Choroid plexus epithelial cell (primary cell): ENCODE data around the gene ADGRG1.

Source experiments
- DNase-seq: peaks from one replicate; pipeline ENCODE4 v3.0.0-alpha.2; 2010; ENCODE audit warnings: low read depth
- H3K4me3 ChIP-seq: 2 replicates; pipeline ENCODE4 v1.5.1; 2011; ENCODE audit warnings: low read depth, mild to moderate bottlenecking, control low read depth, low read length, moderate library complexity
- CTCF ChIP-seq: conservative IDR thresholded peaks from 2 replicates; pipeline ENCODE4 v1.5.1; 2011; ENCODE audit warnings: low read depth, mild to moderate bottlenecking, control low read depth, inconsistent platforms, low read length, moderate library complexity

Gene ADGRG1

DNA sequence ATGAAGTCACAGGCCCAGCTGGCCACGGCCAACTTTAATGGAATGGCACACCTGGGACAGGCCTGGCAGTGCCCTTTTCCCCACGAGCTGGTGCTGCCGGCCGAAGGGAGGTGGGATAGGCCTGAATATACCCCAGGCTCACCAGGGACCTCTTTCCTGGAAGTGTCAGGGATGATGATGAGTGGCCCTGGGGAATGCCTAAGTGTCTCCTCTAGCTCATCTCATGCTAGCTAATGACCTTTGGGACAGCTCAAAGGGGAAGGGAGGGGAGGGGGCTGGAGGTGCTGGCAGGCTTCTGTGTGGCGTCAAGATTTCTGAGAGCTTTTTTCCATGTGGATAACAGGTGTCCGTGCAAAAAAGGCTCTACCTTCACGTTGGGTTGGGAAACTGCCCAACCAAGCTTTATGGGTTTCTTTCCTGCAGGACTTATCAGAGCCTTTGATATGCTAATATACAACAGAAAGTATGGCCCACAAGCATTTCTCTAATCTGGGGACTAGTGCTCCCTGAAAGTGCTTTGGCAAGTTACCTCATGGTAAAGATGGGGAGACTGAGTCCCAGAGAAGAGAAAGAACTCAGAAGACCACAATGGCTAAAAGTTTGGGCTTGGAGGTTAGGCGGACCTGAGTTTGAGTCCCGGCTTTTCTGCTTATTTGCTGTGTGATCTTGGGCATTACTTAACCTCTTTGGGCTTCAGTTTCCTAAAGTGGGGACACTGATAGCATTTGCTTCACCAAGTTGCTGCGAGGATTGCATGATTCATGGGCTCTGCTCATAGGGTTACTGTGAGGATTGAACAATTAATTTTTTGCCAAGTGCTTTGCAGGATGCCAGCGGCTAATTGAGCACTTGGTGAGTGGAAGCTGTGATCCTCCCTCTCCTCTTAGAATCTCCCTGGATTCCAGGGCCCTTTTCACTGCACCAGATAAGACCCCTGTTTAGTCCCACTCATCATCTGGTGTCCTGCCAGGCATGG, 14.0 kb downstream of the ADGRG1 start:
- no peak for DNase-seq
- no peak overlapping the region for H3K4me3 ChIP-seq
- no peak for TF ChIP-seq CTCF

DNA sequence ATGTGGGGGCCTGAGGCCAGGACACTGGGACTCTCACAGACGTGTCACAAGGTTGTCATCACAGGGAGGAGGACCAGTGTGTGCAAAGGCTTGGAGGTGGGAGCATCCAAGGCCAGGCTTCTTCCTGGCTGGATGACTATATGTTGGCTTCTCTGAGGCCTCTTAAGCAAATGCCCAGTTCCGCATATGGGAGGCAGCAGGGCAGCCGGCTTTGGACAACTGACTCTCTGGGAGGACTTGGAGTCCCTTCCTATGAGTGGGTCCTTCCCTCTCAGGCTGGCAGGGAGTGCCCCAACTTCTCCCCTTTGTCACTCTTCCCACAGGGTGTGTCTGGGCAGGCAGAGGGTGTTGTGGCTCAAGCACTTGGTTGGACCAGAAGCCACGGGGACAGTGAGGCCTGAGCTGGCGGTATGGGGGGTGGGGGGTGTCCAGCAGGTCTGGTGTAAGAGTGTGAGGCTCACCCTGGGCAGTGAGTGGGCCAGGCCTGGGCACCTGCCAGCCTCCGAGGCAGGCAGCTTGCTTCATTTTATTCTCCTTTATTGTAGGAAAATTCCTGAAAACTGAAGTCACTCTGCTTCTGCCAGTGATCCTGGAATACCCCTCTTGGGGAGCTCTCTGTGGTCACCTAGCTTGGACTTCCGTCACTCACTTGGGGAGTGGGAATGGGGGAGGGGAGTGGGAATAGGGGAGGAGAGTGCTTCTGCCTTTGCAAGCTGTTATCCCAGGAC, 14.9 kb downstream of the ADGRG1 start:
- no peak overlapping the region for H3K4me3 ChIP-seq
- TF ChIP-seq CTCF, result no peak
- DNase-seq, result no peak

- no peak overlapping the region for H3K4me3 ChIP-seq
- no peak for DNase-seq
- no peak for TF ChIP-seq CTCF
Measured at GRCh38 chr16:57643910-57644309, 15.5 kb downstream of the ADGRG1 start.

DNA sequence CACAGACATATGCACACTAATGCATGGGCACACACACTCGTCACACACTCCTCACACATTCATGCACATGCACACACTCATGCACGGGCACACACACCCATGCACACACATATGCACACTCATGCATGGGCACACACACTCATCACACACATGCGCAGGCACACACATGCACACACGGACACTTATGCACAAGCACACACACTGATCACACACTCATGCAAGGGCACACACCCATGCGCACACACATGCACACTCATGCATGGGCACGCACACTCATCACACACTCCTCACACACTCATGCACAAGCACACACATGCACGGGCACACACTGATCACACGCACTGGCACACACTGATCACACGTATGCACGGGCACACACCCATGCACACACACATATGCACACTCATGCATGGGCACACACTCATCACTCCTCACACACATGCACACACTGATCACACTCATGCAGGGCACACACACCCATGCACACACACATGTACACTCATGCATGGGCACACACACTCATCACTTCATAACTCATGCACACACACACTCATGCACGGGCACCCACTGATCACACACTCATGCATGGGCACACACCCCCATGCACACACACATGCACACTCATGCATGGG, 16.1 kb downstream of the ADGRG1 start:
- H3K4me3 ChIP-seq, result no peak overlapping the region
- DNase-seq, result no peak
- TF ChIP-seq CTCF, result no peak

DNA sequence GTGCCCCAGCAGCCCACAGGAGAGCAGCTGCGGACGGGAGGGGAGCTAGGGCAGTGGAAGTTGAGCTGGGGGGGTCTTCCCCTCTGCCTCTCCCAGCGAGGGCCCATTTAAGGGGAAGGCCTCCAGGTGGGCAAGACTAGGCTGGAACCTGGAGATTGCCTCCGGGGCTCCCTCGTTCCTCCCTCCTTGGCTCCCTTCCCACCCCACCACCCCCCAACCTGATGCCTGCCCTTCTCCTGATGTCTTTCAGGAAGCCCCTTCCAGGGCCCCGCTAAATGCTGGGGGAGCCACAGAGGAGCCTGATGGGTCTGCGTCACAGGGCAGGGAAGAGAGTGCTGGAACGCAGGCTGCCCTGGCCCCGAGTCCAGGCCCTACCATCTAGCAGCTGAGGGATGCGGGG, 16.7 kb downstream of the ADGRG1 start:
- no peak for TF ChIP-seq CTCF
- DNase-seq, result no peak
- H3K4me3 ChIP-seq, result no peak overlapping the region

DNA sequence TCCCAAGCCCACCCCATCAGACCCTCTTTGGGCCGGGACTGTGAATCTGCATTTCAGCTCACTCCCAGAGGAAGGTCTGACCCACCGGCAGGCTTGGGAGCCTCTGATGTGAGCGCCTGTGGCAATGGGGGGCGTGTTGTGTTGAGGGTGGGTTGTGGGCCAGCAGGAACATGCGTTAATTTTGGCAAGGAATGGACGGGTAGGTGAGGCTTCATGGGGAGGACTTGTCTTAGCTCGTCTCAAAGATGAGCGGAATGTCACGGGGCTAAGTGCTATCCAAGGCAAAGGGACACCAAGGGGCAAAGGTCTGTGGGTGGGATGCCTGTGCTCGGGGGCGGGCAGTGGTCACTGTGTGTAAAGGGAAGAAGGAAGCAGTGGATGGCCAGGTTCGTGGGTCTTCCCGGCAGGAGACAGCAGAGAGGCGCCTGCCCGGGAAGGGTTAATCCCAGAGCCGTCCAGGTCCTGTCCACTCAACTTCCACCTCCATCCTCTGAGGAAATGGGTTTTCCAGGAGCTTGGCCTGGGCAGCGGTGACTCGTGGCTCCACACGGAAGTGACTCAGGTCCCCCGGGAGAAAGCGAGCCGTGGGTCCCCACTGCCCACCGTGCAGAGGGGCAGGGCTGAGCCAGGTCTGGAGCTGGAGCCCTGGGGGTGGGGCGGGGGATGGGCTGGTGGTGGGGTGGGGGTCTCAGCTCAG, 17.4 kb downstream of the ADGRG1 start:
- no peak overlapping the region for H3K4me3 ChIP-seq
- TF ChIP-seq CTCF, result no peak
- no peak for DNase-seq
